Regular cardiac myocyte (primary cell): Measurements from ENCODE around the gene OR1A2. TPM values are rescaled to one million over a fixed set of nuclear protein-coding genes. Genes with fewer than 3 reads are reported as not detected.

Experiments used
- total RNA-seq: library from RNA; depleted of rRNA; stranded (reverse); fragments of >200 nt; gene quantifications from 2 replicates; pipeline ENCODE4 v1.2.3, GENCODE V29; 2014

The OR1A2 gene, protein sequence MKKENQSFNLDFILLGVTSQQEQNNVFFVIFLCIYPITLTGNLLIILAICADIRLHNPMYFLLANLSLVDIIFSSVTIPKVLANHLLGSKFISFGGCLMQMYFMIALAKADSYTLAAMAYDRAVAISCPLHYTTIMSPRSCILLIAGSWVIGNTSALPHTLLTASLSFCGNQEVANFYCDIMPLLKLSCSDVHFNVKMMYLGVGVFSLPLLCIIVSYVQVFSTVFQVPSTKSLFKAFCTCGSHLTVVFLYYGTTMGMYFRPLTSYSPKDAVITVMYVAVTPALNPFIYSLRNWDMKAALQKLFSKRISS
- total RNA-seq = not detected in 2 replicates

DNA sequence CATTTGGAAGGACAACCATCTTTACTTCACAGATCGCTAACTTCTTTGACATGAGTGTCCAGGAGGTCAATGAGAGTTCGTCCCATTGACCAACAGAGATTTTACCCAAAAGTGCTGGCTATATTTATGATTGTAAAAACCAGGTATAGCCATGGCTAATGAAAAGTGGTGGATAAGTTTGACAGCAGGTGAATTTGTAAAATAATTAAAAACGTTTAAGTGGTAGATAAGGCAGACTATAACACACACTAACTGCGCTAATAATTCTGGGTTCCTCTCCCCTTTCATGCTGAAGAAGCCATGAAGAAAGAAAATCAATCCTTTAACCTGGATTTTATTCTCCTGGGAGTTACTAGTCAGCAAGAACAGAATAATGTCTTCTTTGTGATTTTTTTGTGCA is at the start of gene OR1A2:
Gene OR1A2, plus strand, starts transcription at position 301 of the 400 bp plus-strand sequence. Its CDS starts 0 bp downstream, at position 301.

DNA sequence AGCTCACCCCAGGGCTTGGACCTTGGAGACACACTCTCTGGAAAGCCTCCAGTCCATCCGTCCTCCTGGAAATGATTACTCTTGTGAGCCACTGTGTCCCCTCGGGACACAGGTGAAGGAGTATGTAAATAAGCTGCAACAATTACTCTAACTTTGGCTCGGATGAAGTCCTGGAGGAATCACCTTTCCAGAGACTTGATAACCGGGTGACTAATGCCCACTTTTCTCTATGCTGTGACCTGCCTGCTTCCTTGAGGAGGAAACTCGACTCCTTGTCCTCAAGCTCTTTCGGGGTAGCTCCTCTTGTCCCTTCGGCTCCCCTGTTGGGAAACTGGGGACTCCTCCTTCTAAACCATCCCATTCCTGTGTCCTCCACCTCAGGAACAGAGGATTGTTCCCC is 10.0 kb downstream of the OR1A2 start, which contains the start of gene OR1A1:
Gene OR1A1, plus strand, starts transcription at position 301 of the 400 bp plus-strand sequence. CDS start 7,954 bp downstream, outside the sequence.

Other genes with a start within 250 kb of the OR1A2 start
- not detected in 2 replicates for gene OR1D5, start 133.9 kb upstream of the OR1A2 start, total RNA-seq
- gene OR1D2, start 93.1 kb upstream of the OR1A2 start, total RNA-seq = not detected in 2 replicates
- gene OR1G1, start 70.0 kb upstream of the OR1A2 start, total RNA-seq = not detected in 2 replicates
- not detected in 2 replicates for gene OR1A1, start 10.1 kb downstream of the OR1A2 start, total RNA-seq
- gene OR3A1, start 100.8 kb downstream of the OR1A2 start, total RNA-seq = under 0.01 TPM in 2 replicates
- not detected in 2 replicates for gene OR3A2, start 188.8 kb downstream of the OR1A2 start, total RNA-seq
- not detected in 2 replicates for gene OR1E1, start 200.9 kb downstream of the OR1A2 start, total RNA-seq
- gene OR3A3, start 213.9 kb downstream of the OR1A2 start, total RNA-seq = not detected in 2 replicates
- not detected in 2 replicates for gene OR1E2, start 236.3 kb downstream of the OR1A2 start, total RNA-seq